Neuronal stem cell (in vitro differentiated cells): ENCODE data around the gene ABCA13.

Experiments used
- DNase-seq: peaks from one replicate; pipeline ENCODE4 v3.0.0-alpha.2; 2013; ENCODE audit warnings: low spot score
- H2AFZ ChIP-seq: one replicate; pipeline ENCODE4 v1.6.1; 2013; ENCODE audit warnings: mild to moderate bottlenecking, low read length, inconsistent platforms
- H2AK5ac ChIP-seq: 2 replicates; pipeline ENCODE4 v1.6.1; 2013; ENCODE audit warnings: low read depth, mild to moderate bottlenecking, inconsistent platforms, low read length, moderate library complexity, mixed read lengths
- H2BK120ac ChIP-seq: 2 replicates; pipeline ENCODE4 v1.6.1; 2013; ENCODE audit warnings: low read depth, mild to moderate bottlenecking, inconsistent platforms, low read length, moderate library complexity, mixed read lengths
- H2BK12ac ChIP-seq: one replicate; pipeline ENCODE4 v1.6.1; 2013; ENCODE audit warnings: low read length, inconsistent platforms
- H2BK15ac ChIP-seq: 2 replicates; pipeline ENCODE4 v1.6.1; 2013; ENCODE audit warnings: mild to moderate bottlenecking, low read length, inconsistent platforms, mixed read lengths
- H2BK5ac ChIP-seq: one replicate; pipeline ENCODE4 v1.6.1; 2013; ENCODE audit warnings: inconsistent platforms, mild to moderate bottlenecking, low read length, moderate library complexity
- H3K14ac ChIP-seq: one replicate; pipeline ENCODE4 v1.6.1; 2013; ENCODE audit warnings: low read length, inconsistent platforms
- H3K18ac ChIP-seq: 2 replicates; pipeline ENCODE4 v1.6.1; 2013; ENCODE audit warnings: low read length, inconsistent platforms
- H3K23ac ChIP-seq: 2 replicates; pipeline ENCODE4 v1.6.1; 2013; ENCODE audit warnings: low read depth, mild to moderate bottlenecking, mixed read lengths, low read length, inconsistent platforms; ENCODE audit not compliant: poor library complexity
- H3K27ac ChIP-seq: replicated peaks from 3 replicates; pipeline ENCODE4 v1.5.1; 2013; ENCODE audit warnings: low read length, inconsistent platforms
- H3K27me3 ChIP-seq, 3 experiments: 2 replicates each; pipeline ENCODE4 v1.6.1; 2013; ENCODE audit warnings: low read length in 3 of 3, mild to moderate bottlenecking in 2 of 3, inconsistent platforms in 1 of 3, low read depth in 1 of 3, mixed read lengths in 1 of 3, moderate library complexity in 1 of 3; ENCODE audit not compliant: control insufficient read depth in 3 of 3, insufficient read depth in 3 of 3
- H3K36me3 ChIP-seq, 2 donors: replicated peaks in 1 of 2; 2 replicates each; pipeline ENCODE4 v1.6.1; 2013; ENCODE audit warnings: low read length in 2 of 2; ENCODE audit not compliant: control insufficient read depth in 2 of 2, insufficient read depth in 2 of 2
- H3K4ac ChIP-seq: 2 replicates; pipeline ENCODE4 v1.6.1; 2013; ENCODE audit warnings: inconsistent platforms, mild to moderate bottlenecking, low read length, moderate library complexity
- H3K4me1 ChIP-seq, 2 donors: 1 replicate in 1 of 2; 2 replicates in 1 of 2; pipeline ENCODE4 v1.6.1; 2013; ENCODE audit warnings: low read length in 2 of 2, low read depth in 1 of 2; ENCODE audit not compliant: control insufficient read depth in 2 of 2, insufficient read depth in 1 of 2
- H3K4me2 ChIP-seq: one replicate; pipeline ENCODE4 v1.6.1; 2013; ENCODE audit warnings: mild to moderate bottlenecking, low read length, inconsistent platforms; ENCODE audit not compliant: insufficient read depth, poor library complexity, severe bottlenecking
- H3K4me3 ChIP-seq, 2 donors: 2 replicates each; pipeline ENCODE4 v1.5.1; 2013; ENCODE audit warnings: low read length in 2 of 2, mild to moderate bottlenecking in 2 of 2, inconsistent platforms in 1 of 2, moderate library complexity in 1 of 2
- H3K79me1 ChIP-seq: one replicate; pipeline ENCODE4 v1.6.1; 2013; ENCODE audit warnings: low read depth, mild to moderate bottlenecking, inconsistent platforms, low read length, moderate library complexity
- H3K9ac ChIP-seq: one replicate; pipeline ENCODE4 v1.6.1; 2013; ENCODE audit warnings: mild to moderate bottlenecking, low read depth, low read length, inconsistent platforms; ENCODE audit not compliant: poor library complexity
- H3K9me3 ChIP-seq, 2 donors: replicated peaks in 1 of 2; 2 replicates each; pipeline versions ENCODE3 to v1.6.1; 2013; ENCODE audit warnings: low read length in 2 of 2, mild to moderate bottlenecking in 2 of 2, inconsistent platforms in 1 of 2, low read depth in 1 of 2, mixed read lengths in 1 of 2, moderate library complexity in 1 of 2; ENCODE audit not compliant: control insufficient read depth in 2 of 2, insufficient read depth in 1 of 2
- H4K8ac ChIP-seq: one replicate; pipeline ENCODE4 v1.6.1; 2013; ENCODE audit warnings: low read depth, mild to moderate bottlenecking, inconsistent platforms, low read length, moderate library complexity
- H4K91ac ChIP-seq: one replicate; pipeline ENCODE4 v1.6.1; 2013; ENCODE audit warnings: low read length, low read depth, mild to moderate bottlenecking, inconsistent platforms; ENCODE audit not compliant: poor library complexity
- WGBS, 2 donors: extraction: QIAGEN DNeasy Blood & Tissue Kit; methylation state at CpG; one replicate each; pipeline ENCODE4 v1.1.7; 2013; ENCODE audit warnings: missing lambda C conversion rate in 2 of 2, mixed read lengths in 1 of 2; ENCODE audit not compliant: insufficient read length in 2 of 2, insufficient replicate concordance in 1 of 2; ENCODE audit errors: extremely low coverage in 2 of 2; 5-methylcytosine and 5-hydroxymethylcytosine counted together

The ABCA13 gene

DNA sequence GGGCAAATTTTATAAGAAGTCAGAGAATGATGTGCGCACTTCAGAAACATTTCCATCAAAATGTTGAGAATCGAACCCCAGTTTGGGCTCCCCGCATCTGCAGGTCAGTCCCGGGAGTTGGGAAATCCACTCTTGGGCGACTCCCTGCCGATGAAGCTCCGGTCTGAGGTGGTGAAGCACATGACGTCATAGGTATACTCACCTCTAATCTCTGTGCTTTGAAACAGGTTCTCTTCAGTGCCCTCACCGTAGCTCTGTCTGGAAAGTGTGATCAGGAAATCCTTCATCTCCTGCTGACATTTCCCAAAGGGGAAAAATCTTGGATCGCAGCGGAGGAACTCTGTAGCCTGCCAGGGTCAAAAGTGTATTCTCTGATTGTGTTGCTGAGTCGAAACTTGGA lies 138.5 kb downstream of the ABCA13 start:
- Histone ChIP-seq H3K4me3 (no peak overlapping the region), H2AK5ac (no peak overlapping the region), H2BK5ac (no peak overlapping the region), H3K23ac (no peak overlapping the region), H3K4me1 (no peaks in the 10 kb centered on the region), H3K14ac (no peak overlapping the region), H3K79me1 (no peaks in the 10 kb centered on the region), H2BK15ac (no peak overlapping the region), H4K8ac (no peak overlapping the region), H3K27ac (no peak overlapping the region), H2BK12ac (no peak overlapping the region), H3K9ac (no peak overlapping the region), H2BK120ac (no peak overlapping the region), H2AFZ (no peak overlapping the region), H4K91ac (no peak overlapping the region), H3K18ac (no peak overlapping the region), H3K4ac (no peak overlapping the region), H3K36me3 (no peaks in the 10 kb centered on the region), H3K27me3 (no peaks in the 10 kb centered on the region), H3K4me2 (no peak overlapping the region), H3K9me3 (no peaks in the 10 kb centered on the region)
- no CpG with 5 or more reads among the region's 12 CpGs for WGBS, 2 donors
- DNase-seq: no peak

DNA sequence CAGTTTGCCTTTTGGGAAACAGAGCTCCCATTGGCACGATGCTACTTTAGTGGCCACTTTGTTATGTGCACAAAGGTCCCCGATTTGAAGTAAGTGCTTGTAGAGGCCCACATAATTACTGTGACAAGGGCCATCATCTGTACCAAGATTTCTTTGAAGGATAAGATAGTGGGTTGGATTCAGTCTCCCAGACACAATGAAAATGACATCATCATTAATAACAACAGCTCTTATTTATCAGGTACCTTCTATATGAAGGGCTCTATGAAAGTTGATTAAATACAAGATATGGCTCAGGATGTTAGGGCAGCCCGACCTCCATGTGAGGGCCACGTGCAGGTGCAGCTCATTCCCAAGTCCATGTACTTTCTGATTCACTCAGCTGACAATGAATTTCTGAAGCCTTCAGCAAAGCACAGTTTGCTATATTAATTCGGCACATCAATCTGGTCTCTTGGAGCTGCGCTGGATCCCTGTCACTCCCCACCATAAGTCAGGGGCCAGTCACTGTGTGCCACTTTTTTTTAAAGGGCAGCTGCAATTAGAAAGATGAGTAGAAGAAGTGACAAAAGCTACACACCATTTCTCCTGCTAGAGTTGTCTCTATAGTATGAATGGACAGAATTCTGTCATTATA lies 140.3 kb downstream of the ABCA13 start:
- Histone ChIP-seq H3K36me3 (no peaks in the 10 kb centered on the region), H4K8ac (no peak overlapping the region), H3K27me3 (no peaks in the 10 kb centered on the region), H3K23ac (no peak overlapping the region), H4K91ac (no peak overlapping the region), H3K79me1 (no peaks in the 10 kb centered on the region), H3K9ac (no peak overlapping the region), H3K4me2 (no peak overlapping the region), H3K14ac (no peak overlapping the region), H3K4me3 (no peak overlapping the region), H3K18ac (no peak overlapping the region), H2AK5ac (no peak overlapping the region), H2BK120ac (no peak overlapping the region), H3K9me3 (no peaks in the 10 kb centered on the region), H3K4me1 (no peaks in the 10 kb centered on the region), H2BK5ac (no peak overlapping the region), H3K4ac (no peak overlapping the region), H2AFZ (no peak overlapping the region), H2BK12ac (no peak overlapping the region), H3K27ac (no peak overlapping the region), H2BK15ac (no peak overlapping the region)
- no CpG with 5 or more reads among the region's 6 CpGs for WGBS, 2 donors
- DNase-seq: no peak

DNA sequence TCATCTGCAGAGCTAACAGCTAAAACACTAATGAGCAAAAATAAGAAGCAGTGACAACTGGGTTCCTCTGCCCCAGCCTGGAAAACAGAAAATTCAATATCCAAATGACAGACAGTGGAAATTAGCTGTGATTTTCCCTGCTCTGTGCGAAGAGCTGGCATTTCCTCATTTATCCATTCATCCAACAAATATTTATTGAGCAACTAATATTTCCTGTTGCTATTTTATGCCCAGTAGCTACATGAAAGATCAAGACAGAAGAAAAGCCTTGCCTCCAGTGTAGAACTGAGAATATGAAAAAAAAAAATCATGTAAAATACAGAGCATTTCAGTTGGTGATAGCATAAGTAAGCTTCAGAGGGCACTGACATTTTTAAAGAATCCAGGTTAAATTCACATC lies 140.9 kb downstream of the ABCA13 start:
- no peak overlapping the region for H4K8ac ChIP-seq
- H3K79me1 ChIP-seq: no peaks in the 10 kb centered on the region
- no peak for DNase-seq
- H3K27me3 ChIP-seq: no peaks in the 10 kb centered on the region
- H3K18ac ChIP-seq: no peak overlapping the region
- no peak overlapping the region for H3K4me3 ChIP-seq
- no peak overlapping the region for H3K27ac ChIP-seq
- H3K9ac ChIP-seq: no peak overlapping the region
- H3K23ac ChIP-seq: no peak overlapping the region
- no peak overlapping the region for H3K4ac ChIP-seq
- no peak overlapping the region for H2BK5ac ChIP-seq
- H3K9me3 ChIP-seq: no peaks in the 10 kb centered on the region
- H2AFZ ChIP-seq: no peak overlapping the region
- no CpG with 5 or more reads among the region's 1 CpG for WGBS, 2 donors
- no peak overlapping the region for H2BK120ac ChIP-seq
- no peak overlapping the region for H3K4me2 ChIP-seq
- no peak overlapping the region for H2BK12ac ChIP-seq
- H4K91ac ChIP-seq: no peak overlapping the region
- H3K14ac ChIP-seq: no peak overlapping the region
- no peak overlapping the region for H2BK15ac ChIP-seq
- no peaks in the 10 kb centered on the region for H3K36me3 ChIP-seq
- H2AK5ac ChIP-seq: no peak overlapping the region
- H3K4me1 ChIP-seq: no peaks in the 10 kb centered on the region

DNA sequence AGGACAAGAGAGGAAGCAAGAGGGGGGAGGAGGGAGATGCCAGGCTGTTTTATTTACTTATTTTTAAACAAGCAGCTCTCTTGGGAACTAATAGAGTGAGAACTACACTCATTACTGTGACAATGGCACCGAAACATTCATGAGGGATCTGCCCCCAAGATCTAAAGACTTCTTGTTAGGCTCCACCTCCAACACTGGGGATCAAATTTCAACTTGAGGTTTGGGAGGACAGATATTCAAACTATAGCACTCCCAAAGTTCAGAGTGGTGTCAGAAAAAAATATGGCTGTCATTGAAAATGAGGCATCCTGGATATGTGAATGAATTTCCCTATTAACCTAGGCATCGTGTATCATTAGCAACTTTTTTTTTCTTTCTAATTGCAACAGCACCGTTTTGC lies 145.5 kb downstream of the ABCA13 start:
- no peak overlapping the region for H3K18ac ChIP-seq
- no peak overlapping the region for H2AFZ ChIP-seq
- H2BK15ac ChIP-seq: no peak overlapping the region
- no peak overlapping the region for H2BK120ac ChIP-seq
- no CpG with 5 or more reads among the region's 3 CpGs for WGBS, 2 donors
- H3K79me1 ChIP-seq: no peaks in the 10 kb centered on the region
- H3K36me3 ChIP-seq: no peaks in the 10 kb centered on the region
- H4K91ac ChIP-seq: no peak overlapping the region
- H2AK5ac ChIP-seq: no peak overlapping the region
- no peak overlapping the region for H3K9ac ChIP-seq
- no peak for DNase-seq
- H3K4ac ChIP-seq: no peak overlapping the region
- H3K4me1 ChIP-seq: no peaks in the 10 kb centered on the region
- H3K9me3 ChIP-seq: no peaks in the 10 kb centered on the region
- H3K14ac ChIP-seq: no peak overlapping the region
- no peak overlapping the region for H3K23ac ChIP-seq
- no peak overlapping the region for H3K4me3 ChIP-seq
- H2BK5ac ChIP-seq: no peak overlapping the region
- no peaks in the 10 kb centered on the region for H3K27me3 ChIP-seq
- no peak overlapping the region for H4K8ac ChIP-seq
- H3K27ac ChIP-seq: no peak overlapping the region
- H2BK12ac ChIP-seq: no peak overlapping the region
- no peak overlapping the region for H3K4me2 ChIP-seq
